Esophagus muscularis mucosa (tissue), 3 donors: Measurements from ENCODE around the gene PTX4.

ENCODE experiments used
- CTCF ChIP-seq, 3 experiments: fragments of 200-600 bp in 2 of 3; fragments of 450-650 bp in 1 of 3; sonication (generic) in 2 of 3; IDR thresholded peaks; one replicate each; pipeline ENCODE4 v1.5.1; 2017 to 2019; ENCODE audit warnings: antibody characterized with exemption in 3 of 3, mild to moderate bottlenecking in 2 of 3, moderate library complexity in 1 of 3
- EP300 ChIP-seq: sonication (generic); formaldehyde crosslinking; IDR thresholded peaks from one replicate; pipeline ENCODE4 v1.6.1; 2017; ENCODE audit warnings: antibody characterized with exemption

GRCh38 chr16:1474082-1474795 is 14.5 kb downstream of the PTX4 start:
- TF ChIP-seq CTCF (IDR thresholded peaks at IDR 0.05) (no peak), EP300 (no peak)
